ENCODE measurements around the gene MYOZ1. TPM values are rescaled to one million over a fixed set of nuclear protein-coding genes. Genes with fewer than 3 reads are reported as not detected.
"Not testable (repeated sequence)": the region's sequence is repeated elsewhere in the genome, so short reads cannot be mapped to it uniquely, and the experiment has no call there.

The MYOZ1 gene, protein sequence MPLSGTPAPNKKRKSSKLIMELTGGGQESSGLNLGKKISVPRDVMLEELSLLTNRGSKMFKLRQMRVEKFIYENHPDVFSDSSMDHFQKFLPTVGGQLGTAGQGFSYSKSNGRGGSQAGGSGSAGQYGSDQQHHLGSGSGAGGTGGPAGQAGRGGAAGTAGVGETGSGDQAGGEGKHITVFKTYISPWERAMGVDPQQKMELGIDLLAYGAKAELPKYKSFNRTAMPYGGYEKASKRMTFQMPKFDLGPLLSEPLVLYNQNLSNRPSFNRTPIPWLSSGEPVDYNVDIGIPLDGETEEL
- not detected for polyA plus RNA-seq

DNA sequence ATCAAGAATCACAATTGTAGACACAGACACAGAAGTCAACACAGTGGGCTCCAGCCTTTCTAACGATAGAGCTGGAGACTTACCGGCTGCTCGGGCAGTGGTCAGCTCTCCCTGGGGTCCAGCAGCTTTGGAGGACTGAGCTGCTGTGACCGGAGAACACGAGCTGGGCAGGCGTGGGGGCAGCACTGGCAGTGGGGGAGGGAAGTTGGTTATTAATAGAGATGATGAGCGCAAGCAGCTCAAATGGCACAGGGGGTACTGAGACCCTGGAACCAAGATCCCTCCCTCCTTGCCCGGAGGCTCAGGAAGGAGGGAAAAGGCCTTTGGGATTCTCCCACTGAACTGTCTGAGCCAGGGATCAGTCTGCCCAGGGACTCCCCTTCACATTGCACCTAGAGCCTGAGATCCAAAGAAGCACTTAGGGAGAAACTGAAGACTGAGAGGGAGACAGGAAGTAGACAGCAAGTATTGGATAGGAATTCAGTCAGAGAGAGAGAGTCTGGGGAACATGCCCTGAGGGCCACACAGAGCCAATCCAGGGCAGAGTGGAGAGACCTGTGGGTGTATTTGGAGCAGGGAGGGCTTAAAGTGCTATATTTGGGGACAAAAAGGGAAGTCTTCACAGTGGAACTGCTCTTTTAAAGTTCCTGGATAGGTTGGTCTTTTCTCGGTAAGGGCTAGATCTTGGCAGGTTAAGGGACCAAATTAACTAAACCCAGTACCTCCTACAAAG, at the start of gene MYOZ1:
Gene MYOZ1, minus strand, starts transcription at position 147 of the 733 bp plus-strand sequence. CDS start 1,457 bp downstream, outside the sequence.
- Mint-ChIP-seq H3K27ac (peak within 1 kb of the TSS in 2 of 3 donors; percentile 69 to 93), H3K9me3 (no peaks in the 10 kb centered on the region), H3K36me3 (no peaks in the 10 kb centered on the region), H3K4me1 (peaks cover 4% of the 10 kb centered on the region in 3 donors), H3K4me3 (no peak within 1 kb of the TSS), H3K27me3 (peaks cover 2% of the 10 kb centered on the region)

DNA sequence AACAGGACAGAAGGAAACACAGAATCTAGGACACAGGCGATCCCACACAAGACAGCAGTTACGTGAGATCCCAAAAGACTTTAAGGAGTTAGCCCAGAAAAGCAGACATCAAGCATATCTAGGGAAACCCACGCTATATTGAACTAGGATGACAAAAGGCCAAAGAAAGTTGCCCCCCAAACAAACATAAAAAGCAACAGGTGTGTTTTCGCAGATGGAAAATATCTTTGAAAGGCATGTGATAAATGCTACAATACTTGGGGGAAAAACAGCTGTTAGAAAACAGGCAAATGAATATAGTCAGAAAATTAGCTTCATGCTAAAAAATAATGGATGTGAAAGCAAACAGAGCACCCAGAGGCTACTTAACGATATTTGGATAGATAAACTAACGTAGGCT, 49.5 kb upstream of the MYOZ1 start:
- not testable (repeated sequence) for H3K4me1 Mint-ChIP-seq, H3K4me3 Mint-ChIP-seq, H3K36me3 Mint-ChIP-seq, H3K9me3 Mint-ChIP-seq, H3K27me3 Mint-ChIP-seq, H3K27ac Mint-ChIP-seq

DNA sequence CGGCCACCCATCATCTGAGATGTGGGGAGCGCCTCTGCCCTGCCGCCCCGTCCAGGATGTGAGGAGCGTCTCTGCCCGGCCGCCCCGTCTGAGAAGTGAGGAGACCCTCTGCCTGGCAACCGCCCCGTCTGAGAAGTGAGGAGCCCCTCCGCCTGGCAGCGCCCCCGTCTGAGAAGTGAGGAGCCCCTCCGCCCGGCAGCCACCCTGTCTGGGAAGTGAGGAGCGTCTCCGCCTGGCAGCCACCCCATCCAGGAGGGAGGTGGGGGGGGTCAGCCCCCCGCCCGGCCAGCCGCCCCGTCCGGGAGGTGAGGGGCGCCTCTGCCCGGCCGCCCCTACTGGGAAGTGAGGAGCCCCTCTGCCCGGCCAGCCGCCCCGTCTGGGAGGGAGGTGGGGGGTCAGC, 48.3 kb upstream of the MYOZ1 start:
- not testable (repeated sequence) for H3K36me3 Mint-ChIP-seq, H3K4me1 Mint-ChIP-seq, H3K9me3 Mint-ChIP-seq, H3K4me3 Mint-ChIP-seq, H3K27me3 Mint-ChIP-seq, H3K27ac Mint-ChIP-seq

DNA sequence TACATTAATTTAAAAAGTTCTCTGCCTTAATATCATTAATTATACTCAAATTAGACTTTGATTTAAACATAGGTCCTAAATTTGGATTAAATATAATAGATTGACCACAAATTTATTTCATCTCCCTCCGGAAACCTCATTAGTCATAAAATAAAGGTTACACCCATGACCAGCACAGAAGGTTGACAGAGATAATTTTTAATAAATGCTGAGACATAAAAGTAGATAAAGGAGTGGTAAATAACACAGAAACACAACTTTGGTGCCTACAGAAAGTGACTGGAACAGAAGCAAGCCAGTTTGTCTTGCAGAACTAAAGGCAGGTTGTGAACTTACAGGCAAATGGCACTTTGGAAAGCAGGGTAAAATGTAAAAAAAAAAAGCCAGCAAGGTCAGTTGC, 46.4 kb upstream of the MYOZ1 start:
- not testable (repeated sequence) for H3K4me1 Mint-ChIP-seq, H3K9me3 Mint-ChIP-seq, H3K36me3 Mint-ChIP-seq, H3K27me3 Mint-ChIP-seq, H3K27ac Mint-ChIP-seq, H3K4me3 Mint-ChIP-seq

DNA sequence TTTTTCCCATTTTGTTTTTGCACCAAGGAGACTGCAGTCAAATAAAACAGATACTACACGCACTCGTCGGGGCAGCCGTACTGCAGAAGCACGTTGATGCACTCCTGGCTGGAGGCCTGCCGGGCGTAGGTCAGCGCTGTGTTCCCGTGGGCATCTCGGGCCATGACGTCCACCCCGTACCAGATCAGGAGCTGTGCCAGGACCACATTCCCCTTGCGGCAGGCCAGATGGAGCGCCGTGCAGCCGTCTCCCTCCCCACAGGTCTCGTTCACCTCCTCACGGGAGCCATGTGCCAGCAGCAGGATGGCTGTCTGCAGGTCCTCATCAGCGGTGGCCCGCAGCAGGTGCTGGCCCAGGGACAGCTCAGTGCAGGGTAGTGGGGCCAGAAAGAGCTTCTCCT, 33.3 kb upstream of the MYOZ1 start:
- H3K36me3 Mint-ChIP-seq, H3K27me3 Mint-ChIP-seq, H3K4me3 Mint-ChIP-seq, H3K9me3 Mint-ChIP-seq, H3K4me1 Mint-ChIP-seq, H3K27ac Mint-ChIP-seq: not testable (repeated sequence)

DNA sequence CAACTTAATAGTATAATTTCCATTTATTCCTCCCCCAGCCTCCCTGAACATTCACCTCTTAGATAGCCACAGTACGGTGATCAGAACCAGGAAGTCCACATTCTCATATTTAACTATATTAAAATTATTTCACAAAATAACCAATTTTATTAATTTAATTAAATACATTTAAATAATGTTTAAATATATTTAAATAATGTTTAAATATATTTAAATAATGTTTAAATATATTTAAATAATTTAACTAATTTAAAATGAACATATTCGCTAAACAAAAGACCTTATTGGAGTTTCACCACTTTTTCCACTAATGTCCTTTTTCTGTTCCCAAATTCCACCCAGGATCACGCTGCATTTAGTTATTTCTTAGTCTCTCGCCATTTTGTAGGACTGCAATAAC, 27.1 kb upstream of the MYOZ1 start:
- H3K4me1 Mint-ChIP-seq, H3K27me3 Mint-ChIP-seq, H3K4me3 Mint-ChIP-seq, H3K36me3 Mint-ChIP-seq, H3K9me3 Mint-ChIP-seq, H3K27ac Mint-ChIP-seq: not testable (repeated sequence)

DNA sequence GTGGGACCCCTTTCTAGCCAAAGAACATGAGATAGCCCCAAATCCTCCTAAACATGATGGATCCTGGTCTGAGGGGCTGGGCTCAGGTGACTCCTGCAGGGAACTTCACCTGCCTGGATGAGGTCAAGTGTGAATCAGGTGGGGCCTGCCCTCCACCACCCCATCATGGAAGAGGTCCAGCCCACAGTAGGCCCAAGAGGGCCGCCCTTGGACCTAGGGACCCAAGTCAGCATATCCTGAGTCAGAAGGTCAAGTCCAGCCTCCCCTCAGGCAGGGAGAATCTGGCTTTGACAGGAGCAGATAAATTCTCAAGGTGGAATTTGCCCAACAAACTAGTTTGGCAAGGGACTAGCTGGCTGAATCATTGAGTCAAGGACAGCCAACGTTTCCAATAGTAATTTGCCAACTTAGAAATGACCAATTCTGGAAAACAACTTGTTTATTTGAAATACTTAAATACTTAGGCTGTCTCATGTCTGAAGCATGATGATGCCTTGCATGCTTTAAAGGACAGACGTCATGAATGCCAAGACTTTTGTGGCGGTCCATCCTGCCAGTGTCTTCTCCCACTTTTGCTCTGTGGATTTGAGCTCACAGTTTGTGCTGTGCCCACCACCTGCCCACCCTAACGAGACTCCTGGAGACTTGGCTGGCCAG, 25.0 kb upstream of the MYOZ1 start:
- H3K4me3 Mint-ChIP-seq, H3K27me3 Mint-ChIP-seq, H3K4me1 Mint-ChIP-seq, H3K27ac Mint-ChIP-seq, H3K36me3 Mint-ChIP-seq, H3K9me3 Mint-ChIP-seq: not testable (repeated sequence)

DNA sequence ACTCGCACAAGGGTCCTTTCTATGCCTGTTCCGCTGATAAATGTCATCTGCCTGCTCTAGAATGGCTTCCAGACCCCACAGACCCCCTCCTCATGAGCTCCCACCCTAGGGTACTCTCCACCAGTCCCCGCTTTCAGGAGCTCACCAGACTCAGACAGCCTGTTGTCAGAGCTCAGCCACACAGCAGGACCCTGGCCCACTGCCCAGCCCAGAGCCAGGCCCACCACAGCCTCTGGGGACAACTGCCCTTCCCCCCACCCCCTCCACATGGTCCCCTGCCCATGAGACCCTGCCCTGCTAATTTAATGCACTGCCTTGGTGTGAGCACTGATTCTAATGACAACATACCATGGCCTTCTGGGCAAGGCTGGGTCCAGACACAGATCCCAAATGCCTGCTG, 24.3 kb upstream of the MYOZ1 start:
- not testable (repeated sequence) for H3K27ac Mint-ChIP-seq, H3K27me3 Mint-ChIP-seq, H3K4me1 Mint-ChIP-seq, H3K36me3 Mint-ChIP-seq, H3K4me3 Mint-ChIP-seq, H3K9me3 Mint-ChIP-seq

DNA sequence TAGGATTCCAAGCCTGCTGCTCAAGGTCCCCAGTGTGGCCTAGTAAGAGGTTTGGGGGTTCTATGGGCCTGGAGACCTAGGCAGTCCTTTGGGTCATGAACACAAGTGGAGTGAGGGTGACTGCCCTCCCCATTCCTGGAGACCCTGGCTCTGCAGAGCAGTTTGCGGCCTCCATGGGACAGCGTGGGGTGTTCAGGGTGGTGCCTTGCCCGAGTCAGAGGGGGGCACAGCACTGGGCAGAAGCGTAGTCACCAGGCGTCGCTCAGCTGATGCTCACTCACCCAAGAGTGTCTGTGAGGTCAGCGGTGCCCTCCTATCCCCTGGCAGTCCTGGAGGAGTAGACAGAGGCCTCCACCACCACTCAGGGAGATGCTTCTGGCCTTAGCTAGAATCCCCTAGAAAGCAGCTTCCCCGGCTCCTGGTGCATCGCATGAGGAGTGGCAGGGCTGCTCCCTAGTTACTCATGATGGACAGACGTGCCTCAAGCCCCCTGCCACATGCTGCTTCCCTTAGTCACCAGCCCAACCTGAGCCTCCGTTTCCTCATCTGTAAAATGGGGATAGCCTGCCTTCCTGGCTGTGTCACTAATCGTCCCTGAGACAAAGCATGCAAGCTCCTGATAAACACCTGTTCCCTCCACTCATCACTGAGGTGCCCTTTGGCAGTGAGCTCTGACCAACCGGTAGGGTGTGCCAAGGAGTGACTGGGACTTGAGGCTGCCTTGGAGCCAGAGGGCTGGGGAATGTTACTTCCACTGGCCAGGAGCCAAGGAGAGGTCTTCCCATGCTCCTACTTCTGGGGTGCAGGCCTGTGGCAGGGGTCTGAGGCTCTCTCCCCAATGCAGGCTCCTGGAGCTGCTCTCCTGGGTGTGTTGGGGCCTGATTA, 23.1 kb upstream of the MYOZ1 start:
- H3K36me3 Mint-ChIP-seq, H3K9me3 Mint-ChIP-seq, H3K27me3 Mint-ChIP-seq, H3K4me1 Mint-ChIP-seq, H3K4me3 Mint-ChIP-seq, H3K27ac Mint-ChIP-seq: not testable (repeated sequence)

DNA sequence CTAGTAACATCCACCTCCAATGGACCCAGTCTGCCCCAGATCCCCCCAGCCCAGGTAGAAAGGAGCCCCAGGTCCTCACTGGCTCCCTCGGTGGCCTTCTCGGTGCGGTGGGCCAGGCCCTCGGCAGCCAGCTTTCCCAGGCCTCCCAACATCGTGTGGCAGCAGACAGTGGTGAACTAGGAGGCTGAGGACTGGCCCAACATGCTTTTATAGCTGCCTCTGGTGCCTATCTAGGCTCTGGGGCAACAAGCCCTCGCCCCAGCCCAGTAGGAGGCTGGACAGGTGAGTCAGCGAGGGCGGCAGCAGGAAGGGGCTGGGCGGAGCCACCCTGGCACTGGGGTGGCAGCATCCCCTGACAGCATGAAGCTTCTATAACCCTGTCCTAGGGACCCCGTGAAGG, 22.3 kb upstream of the MYOZ1 start:
- not testable (repeated sequence) for H3K27ac Mint-ChIP-seq, H3K27me3 Mint-ChIP-seq, H3K9me3 Mint-ChIP-seq, H3K4me3 Mint-ChIP-seq, H3K4me1 Mint-ChIP-seq, H3K36me3 Mint-ChIP-seq

DNA sequence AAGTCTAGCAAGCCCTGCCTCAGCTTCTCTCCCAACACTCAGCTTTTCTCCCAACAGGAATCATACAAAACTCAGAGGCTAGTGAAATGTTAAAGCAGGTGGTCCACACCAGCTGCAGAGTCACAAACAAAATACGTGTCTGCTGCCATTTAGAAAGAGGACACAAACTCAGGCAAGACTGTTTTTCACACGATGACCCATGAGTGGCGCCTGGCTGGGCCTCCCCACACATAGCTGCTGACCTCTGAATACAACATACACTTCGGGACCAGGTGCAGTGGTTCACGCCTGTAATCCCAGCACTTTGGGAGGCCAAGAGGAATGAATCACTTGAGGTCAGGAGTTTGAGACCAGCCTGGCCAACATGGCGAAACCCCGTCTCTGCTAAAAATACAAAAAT, 21.4 kb upstream of the MYOZ1 start:
- H3K36me3 Mint-ChIP-seq, H3K27ac Mint-ChIP-seq, H3K4me3 Mint-ChIP-seq, H3K9me3 Mint-ChIP-seq, H3K27me3 Mint-ChIP-seq, H3K4me1 Mint-ChIP-seq: not testable (repeated sequence)

DNA sequence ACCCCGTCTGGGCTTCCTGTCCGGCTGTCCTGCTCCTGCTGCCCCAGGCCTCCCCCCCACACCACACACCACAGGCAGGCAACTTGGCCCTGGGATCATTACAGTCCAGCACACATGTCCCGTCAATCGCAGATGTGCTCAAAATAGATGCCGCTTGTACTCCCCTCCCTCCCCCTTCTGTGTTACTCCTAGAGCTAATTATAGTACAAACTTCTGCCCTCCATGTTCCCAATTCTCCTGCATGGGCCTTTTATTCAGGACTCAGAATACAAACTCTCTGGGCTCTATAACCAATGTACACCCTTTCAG, 14.7 kb upstream of the MYOZ1 start, which contains the start of gene SYNPO2L:
Gene SYNPO2L, minus strand, starts transcription at position 40 of the 309 bp plus-strand sequence. CDS start 107 bp downstream, outside the sequence.
- peaks cover 2% of the 10 kb centered on the region for H3K27me3 Mint-ChIP-seq
- H3K4me3 Mint-ChIP-seq, result no peak within 1 kb of the TSS
- no peaks in the 10 kb centered on the region for H3K36me3 Mint-ChIP-seq
- peaks cover 0 to 2% (median 0%) of the 10 kb centered on the region in 3 donors for H3K4me1 Mint-ChIP-seq
- peak within 1 kb of the TSS in 1 of 3 donors; percentile 67 for H3K27ac Mint-ChIP-seq
- no peaks in the 10 kb centered on the region for H3K9me3 Mint-ChIP-seq

DNA sequence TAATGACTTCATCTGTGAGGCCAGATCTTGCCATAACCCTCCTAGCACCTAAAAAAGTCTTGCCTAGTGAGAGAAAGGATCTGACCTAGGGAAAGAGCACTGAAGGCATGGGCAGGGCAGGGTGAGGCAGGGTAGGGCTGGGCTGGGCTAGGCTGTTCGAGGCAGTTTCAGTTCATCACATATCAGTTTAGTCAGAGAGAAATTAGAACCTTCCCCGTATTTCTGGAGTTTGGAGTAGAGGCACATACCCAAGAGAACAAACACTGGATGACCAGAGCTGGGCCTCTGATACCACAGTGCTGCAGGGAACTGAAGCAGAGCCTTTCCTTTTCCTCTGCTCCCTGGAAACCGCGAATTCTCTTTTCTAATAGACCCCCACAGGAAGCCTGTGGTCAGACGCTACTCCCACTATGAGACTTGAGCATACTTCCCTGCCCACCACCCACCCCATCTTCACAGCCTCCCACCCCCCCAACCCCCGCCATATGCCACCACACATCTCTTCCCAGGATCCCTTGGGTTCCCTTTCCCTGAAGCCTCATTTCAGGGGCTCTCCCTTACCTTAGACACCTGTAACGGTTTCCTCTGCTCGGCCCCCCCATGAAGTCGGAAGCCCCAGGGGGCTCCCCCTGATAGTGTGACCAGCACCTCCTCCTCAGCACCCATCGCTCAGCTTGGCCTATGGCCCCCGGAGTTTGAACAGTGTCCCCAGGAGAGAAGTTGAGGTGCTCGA, 14.1 kb upstream of the MYOZ1 start:
- peak overlapping the region in 1 of 3 donors; percentile 67 for H3K27ac Mint-ChIP-seq
- H3K27me3 Mint-ChIP-seq, result peaks cover 2% of the 10 kb centered on the region
- no peaks in the 10 kb centered on the region for H3K36me3 Mint-ChIP-seq
- no peak overlapping the region for H3K4me3 Mint-ChIP-seq
- peaks cover 3 to 6% (median 3%) of the 10 kb centered on the region in 3 donors for H3K4me1 Mint-ChIP-seq
- H3K9me3 Mint-ChIP-seq, result no peaks in the 10 kb centered on the region

DNA sequence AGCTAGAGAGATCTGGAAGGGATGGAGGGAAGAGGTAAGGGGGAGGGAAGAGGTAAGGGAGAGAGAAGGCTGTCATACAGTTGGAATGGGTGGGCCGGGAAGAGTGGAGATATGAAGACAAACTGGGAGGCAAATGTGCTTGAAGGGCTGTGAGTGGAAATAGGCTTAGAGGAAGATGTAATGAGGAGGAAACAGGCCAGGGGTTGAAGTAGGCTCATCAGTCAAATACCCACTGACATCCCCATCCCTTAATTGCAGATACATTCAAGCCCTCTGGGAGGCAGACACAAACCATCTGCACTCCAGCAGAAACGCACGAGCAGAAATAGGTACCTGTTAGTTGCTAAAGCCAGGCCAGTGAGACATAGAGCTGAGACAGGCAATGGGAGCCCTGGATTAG, 12.4 kb upstream of the MYOZ1 start:
- H3K4me3 Mint-ChIP-seq, result no peak overlapping the region
- peaks cover 2% of the 10 kb centered on the region for H3K27me3 Mint-ChIP-seq
- no peak overlapping the region for H3K27ac Mint-ChIP-seq
- H3K36me3 Mint-ChIP-seq, result no peaks in the 10 kb centered on the region
- no peaks in the 10 kb centered on the region for H3K9me3 Mint-ChIP-seq
- peaks cover 5 to 11% (median 6%) of the 10 kb centered on the region in 3 donors for H3K4me1 Mint-ChIP-seq

DNA sequence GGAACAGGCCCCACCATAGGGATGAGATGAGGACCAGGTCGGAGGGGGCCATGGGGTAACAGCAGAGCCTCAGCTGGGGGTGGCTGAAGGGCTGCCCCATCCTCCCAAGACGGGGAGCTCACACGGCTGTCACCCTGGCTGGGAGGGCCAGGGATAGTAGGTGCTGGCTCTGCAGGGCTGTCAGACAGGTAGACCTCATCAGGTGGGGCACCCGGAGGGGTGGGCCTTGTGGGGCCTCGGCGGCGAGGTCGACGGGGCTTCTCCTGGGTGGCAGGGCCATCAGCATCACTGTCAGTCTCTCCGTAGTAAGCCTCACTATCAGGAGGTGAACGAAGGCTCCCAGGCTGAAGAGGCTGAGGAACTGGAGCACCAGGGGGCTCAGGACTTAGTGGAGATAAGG, 11.9 kb upstream of the MYOZ1 start:
- Mint-ChIP-seq H3K27ac (no peak overlapping the region), H3K27me3 (peaks cover 2% of the 10 kb centered on the region), H3K4me3 (no peak overlapping the region), H3K4me1 (peaks cover 5 to 11% (median 6%) of the 10 kb centered on the region in 3 donors), H3K9me3 (no peaks in the 10 kb centered on the region), H3K36me3 (no peaks in the 10 kb centered on the region)

Measured in IgD-negative memory B cell (primary cell).